GM21786 (cell line): ENCODE data around the gene CD47.

ENCODE experiments used
- ATAC-seq: cut with Tn5 transposase; IDR thresholded peaks from one replicate; pipeline ENCODE4 v1.9.1; 2021; ENCODE audit not compliant: unreplicated experiment

CD47 gene

GRCh38 chr3:108117241-108117775, 26.5 kb upstream of the CD47 start:
- ATAC-seq: no peak

GRCh38 chr3:108114423-108115065, 23.7 kb upstream of the CD47 start:
- ATAC-seq: no peak

GRCh38 chr3:108113975-108114374, 23.1 kb upstream of the CD47 start:
- ATAC-seq: no peak

GRCh38 chr3:108110934-108111333, 20.1 kb upstream of the CD47 start:
- ATAC-seq: no peak

GRCh38 chr3:108108416-108108815, 17.6 kb upstream of the CD47 start:
- ATAC-seq: no peak

- ATAC-seq: no peak
These were observed 15.6 kb upstream of the CD47 start for GRCh38 chr3:108106449-108106848.

- ATAC-seq: no peak
These were observed 15.2 kb upstream of the CD47 start for GRCh38 chr3:108106031-108106430.

- no peak for ATAC-seq
These were observed 13.3 kb upstream of the CD47 start for GRCh38 chr3:108103886-108104797.

GRCh38 chr3:108103040-108103751, 12.4 kb upstream of the CD47 start:
- no peak for ATAC-seq

GRCh38 chr3:108102420-108103039, 11.7 kb upstream of the CD47 start:
- no peak for ATAC-seq

GRCh38 chr3:108100906-108101660, 10.3 kb upstream of the CD47 start:
- ATAC-seq: peak; percentile 87

- ATAC-seq: peak; percentile 23
These were observed 9.0 kb upstream of the CD47 start for GRCh38 chr3:108099679-108100428.

- no peak for ATAC-seq
These were observed 8.4 kb upstream of the CD47 start for GRCh38 chr3:108099244-108099643.

GRCh38 chr3:108098003-108098370, 7.2 kb upstream of the CD47 start:
- ATAC-seq: no peak

- no peak for ATAC-seq
These were observed 6.6 kb upstream of the CD47 start for GRCh38 chr3:108097322-108098002.

GRCh38 chr3:108096532-108097321, 5.9 kb upstream of the CD47 start:
- no peak for ATAC-seq

- ATAC-seq: no peak
These were observed 2.8 kb upstream of the CD47 start for GRCh38 chr3:108093616-108094015.

GRCh38 chr3:108093021-108093420, 2.2 kb upstream of the CD47 start:
- ATAC-seq: no peak
